GM06990 (cell line): ENCODE results near the gene DGKD.

Source experiments
- DNase-seq: peaks from one replicate; pipeline ENCODE4 v3.0.0-alpha.2; 2011; ENCODE audit not compliant: insufficient read length; ENCODE audit errors: extremely low read depth
- H3K27me3 ChIP-seq: replicated peaks from 2 replicates; pipeline ENCODE4 v1.6.0; 2011; ENCODE audit warnings: low read length; ENCODE audit not compliant: control insufficient read depth, insufficient read depth
- H3K36me3 ChIP-seq: 2 replicates; pipeline ENCODE4 v1.5.1; 2011; ENCODE audit warnings: low read length; ENCODE audit not compliant: control insufficient read depth, insufficient read depth
- H3K4me3 ChIP-seq: replicated peaks from 2 replicates; pipeline ENCODE4 v1.5.1; 2011; ENCODE audit warnings: low read depth, mild to moderate bottlenecking, control low read depth, low read length
- TF ChIP-seq, protein P1 (sequence below): IDR thresholded peaks from 2 replicates; pipeline ENCODE4 v1.5.1; 2011; ENCODE audit warnings: low read length, control low read depth, mild to moderate bottlenecking, inconsistent platforms; ENCODE audit not compliant: insufficient read depth, poor library complexity, severe bottlenecking

The DGKD gene

DNA sequence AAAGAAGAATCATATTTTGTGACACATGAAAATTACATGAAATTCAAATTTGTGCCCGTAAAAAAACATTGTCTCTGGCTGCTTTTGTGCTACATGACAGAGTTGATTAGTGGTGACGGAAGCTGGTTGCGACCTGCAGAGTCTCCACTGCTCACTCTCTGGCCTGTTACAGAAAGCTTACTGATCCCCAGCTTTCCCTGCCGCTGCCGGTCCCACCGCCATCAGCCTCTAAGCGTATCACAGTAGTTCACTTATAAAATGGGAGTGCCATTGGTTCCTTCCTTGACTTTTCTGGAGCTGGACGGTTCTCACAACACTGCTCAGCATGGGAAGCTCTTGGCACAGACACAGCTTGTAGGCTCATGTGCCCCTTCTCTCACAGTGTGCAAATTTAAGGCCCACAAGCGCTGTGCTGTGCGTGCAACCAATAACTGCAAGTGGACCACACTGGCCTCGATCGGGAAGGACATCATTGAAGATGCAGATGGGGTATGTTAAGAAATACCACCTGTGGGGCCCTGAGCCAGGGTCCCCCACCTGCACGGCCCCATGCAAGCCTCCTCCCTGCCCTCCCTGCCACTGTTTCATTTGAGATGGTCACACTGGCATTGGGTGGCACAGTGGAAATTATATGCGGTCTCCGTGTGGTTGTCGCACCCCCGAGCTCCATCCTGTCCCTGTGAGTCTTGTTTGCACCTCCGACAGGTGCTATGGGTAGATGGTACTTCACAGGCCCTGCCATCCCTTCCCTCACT, 81.3 kb downstream of the DGKD start:
- DNase-seq, result no peak
- Histone ChIP-seq H3K27me3 (no peaks in the 10 kb centered on the region), H3K4me3 (no peak overlapping the region), H3K36me3 (peaks cover 34% of the 10 kb centered on the region)
- TF ChIP-seq, protein P1, sequence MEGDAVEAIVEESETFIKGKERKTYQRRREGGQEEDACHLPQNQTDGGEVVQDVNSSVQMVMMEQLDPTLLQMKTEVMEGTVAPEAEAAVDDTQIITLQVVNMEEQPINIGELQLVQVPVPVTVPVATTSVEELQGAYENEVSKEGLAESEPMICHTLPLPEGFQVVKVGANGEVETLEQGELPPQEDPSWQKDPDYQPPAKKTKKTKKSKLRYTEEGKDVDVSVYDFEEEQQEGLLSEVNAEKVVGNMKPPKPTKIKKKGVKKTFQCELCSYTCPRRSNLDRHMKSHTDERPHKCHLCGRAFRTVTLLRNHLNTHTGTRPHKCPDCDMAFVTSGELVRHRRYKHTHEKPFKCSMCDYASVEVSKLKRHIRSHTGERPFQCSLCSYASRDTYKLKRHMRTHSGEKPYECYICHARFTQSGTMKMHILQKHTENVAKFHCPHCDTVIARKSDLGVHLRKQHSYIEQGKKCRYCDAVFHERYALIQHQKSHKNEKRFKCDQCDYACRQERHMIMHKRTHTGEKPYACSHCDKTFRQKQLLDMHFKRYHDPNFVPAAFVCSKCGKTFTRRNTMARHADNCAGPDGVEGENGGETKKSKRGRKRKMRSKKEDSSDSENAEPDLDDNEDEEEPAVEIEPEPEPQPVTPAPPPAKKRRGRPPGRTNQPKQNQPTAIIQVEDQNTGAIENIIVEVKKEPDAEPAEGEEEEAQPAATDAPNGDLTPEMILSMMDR, result no peak

DNA sequence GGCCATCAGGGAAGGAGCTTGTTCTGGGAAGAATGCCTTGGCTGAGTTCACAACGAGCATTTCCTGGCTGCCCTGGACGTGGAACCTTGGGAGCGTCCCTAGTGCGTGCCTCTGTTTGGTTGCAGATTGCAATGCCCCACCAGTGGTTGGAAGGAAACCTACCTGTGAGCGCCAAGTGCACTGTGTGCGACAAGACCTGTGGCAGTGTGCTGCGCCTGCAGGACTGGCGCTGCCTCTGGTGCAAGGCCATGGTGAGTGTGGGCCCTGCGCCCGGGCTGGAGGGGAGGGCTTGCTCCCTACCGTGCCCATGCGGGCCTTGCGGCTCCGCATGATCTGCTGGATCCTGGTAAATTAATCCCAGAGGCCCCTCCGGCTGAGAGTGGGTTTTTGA, 81.9 kb downstream of the DGKD start:
- Histone ChIP-seq H3K27me3 (no peaks in the 10 kb centered on the region), H3K36me3 (peaks cover 36% of the 10 kb centered on the region), H3K4me3 (no peak overlapping the region)
- DNase-seq, result no peak
- TF ChIP-seq, protein P1, result no peak

DNA sequence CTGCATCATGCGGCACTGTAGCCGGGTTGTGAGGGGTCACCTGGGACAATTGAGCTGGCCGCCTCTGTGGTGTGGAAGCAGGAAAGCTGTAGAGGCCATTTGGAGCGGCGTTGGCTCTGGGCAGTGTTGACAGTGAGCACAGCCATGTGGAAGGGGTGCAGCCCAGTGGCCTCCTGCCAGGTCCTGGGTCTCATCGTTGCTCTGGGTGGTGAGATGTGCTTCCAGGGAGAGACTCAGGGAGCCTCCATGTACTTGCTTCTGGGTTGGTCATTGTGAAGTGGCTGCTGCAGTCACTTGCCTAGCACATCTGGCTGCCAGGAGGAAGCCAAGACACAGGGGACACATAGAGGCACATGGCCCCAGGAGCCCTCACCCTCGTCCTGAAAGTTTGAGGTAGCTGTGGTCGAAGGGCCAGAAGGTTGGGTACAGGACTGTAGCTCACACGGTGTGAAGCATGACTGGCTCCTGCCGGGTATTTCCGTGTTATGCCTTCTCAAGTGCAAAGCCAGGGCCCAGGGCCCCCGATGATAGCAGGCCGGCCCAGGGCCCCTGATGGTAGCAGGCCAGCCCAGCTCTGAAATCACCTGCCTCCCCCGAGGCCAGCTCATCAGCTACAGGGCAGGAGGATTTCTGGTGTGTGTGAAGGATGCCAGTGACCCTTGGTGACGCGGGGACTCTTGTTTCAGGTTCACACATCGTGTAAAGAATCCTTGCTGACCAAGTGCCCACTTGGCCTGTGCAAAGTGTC, 82.6 kb downstream of the DGKD start:
- no peak for DNase-seq
- TF ChIP-seq, protein P1, result no peak
- H3K36me3 ChIP-seq, result peaks cover 42% of the 10 kb centered on the region
- no peaks in the 10 kb centered on the region for H3K27me3 ChIP-seq
- H3K4me3 ChIP-seq, result no peak overlapping the region

DNA sequence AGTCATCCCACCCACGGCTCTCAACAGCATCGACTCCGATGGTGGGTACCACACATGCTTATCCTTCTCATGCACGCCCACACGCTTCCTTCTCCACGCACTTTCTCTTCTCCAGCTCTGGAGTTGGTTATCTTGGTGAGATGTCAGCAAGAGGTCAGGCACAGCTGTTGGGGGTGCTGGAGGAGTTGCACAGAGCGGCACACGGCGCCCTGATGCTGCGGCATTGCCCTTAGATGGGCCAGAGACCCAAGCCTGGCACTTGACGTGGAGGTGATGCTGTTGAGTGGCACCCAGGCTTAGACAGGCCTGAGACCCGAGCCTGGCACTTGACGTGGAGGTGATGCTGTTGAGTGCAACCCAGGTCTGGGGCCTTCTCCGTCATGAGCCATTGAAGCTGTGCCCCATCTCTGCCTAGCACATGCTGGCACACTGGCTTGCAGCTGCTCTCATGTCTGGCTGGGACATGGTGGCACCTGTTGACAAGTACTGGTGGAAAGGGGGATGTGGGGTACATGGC, 83.2 kb downstream of the DGKD start:
- peaks cover 44% of the 10 kb centered on the region for H3K36me3 ChIP-seq
- H3K4me3 ChIP-seq, result no peak overlapping the region
- H3K27me3 ChIP-seq, result no peaks in the 10 kb centered on the region
- no peak for DNase-seq
- TF ChIP-seq, protein P1, result no peak

DNA sequence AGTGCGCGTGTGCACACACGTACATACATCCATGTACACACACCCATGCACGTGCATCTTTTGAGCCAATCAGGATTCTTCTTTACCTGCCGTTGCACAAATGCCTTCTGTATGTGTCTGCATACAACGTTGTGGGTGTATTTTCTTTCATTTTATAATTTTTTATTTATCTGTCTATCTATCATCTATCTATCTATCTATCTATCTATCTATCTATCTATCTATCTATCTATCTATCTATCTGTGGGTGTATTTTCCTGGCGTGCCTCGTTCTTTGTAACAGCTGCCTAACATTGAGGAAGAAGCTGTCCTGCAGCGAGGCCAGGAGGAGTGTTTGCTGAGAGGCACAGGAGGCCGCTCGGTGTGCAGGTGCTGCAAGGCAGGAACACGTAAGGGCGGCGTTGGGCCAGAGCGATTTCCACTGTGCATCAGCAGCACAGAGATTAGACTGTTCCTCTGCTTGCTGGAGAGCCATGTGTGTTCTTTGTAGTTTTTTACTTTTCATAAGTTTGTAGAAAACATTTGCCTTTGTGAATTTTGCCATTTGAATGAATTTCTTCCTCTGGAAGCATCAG, 84.4 kb downstream of the DGKD start:
- TF ChIP-seq, protein P1, result no peak
- Histone ChIP-seq H3K36me3 (peaks cover 46% of the 10 kb centered on the region), H3K4me3 (no peak overlapping the region), H3K27me3 (no peaks in the 10 kb centered on the region)
- DNase-seq, result no peak
